Right lobe of liver (tissue), 6 donors: ENCODE results near the gene SPCS2. TPM values are rescaled to one million over a fixed set of nuclear protein-coding genes. Genes with fewer than 3 reads are reported as not detected.

Experiments used
- ATAC-seq, 4 donors: fragments of 200-7000 bp; cut with Tn5 transposase; one replicate each; pipeline ENCODE4 v1.9.1; 2020; ENCODE audit warnings: mild to moderate bottlenecking in 4 of 4, moderate library complexity in 4 of 4
- DNase-seq, 3 donors: peaks; one replicate each; pipeline ENCODE4 v3.0.0-alpha.2; 2020
- H3K27ac ChIP-seq, 3 donors: fragments of 200-600 bp; one replicate each; pipeline ENCODE4 v1.8.0; 2022
- H3K27me3 ChIP-seq, 2 donors: fragments of 200-600 bp; one replicate each; pipeline ENCODE4 v1.8.0; 2022
- H3K36me3 ChIP-seq, 4 donors: fragments of 200-600 bp; sonication (generic) in 1 of 4; one replicate each; pipeline versions ENCODE4 v1.5.1 to v1.8.0; 2017 to 2022; ENCODE audit warnings: control low read depth in 1 of 4
- H3K4me1 ChIP-seq, 4 donors: fragments of 200-600 bp; sonication (generic) in 1 of 4; one replicate each; pipeline versions ENCODE4 v1.5.1 to v1.8.0; 2017 to 2022; ENCODE audit warnings: control low read depth in 1 of 4
- H3K4me3 ChIP-seq, 3 donors: fragments of 200-600 bp; one replicate each; pipeline ENCODE4 v1.8.0; 2022
- H3K9me3 ChIP-seq, 4 donors: fragments of 200-600 bp; sonication (generic) in 1 of 4; one replicate each; pipeline versions ENCODE4 v1.5.1 to v1.8.0; 2017 to 2022; ENCODE audit warnings: control low read depth in 1 of 4
- POLR2A ChIP-seq: fragments of 450-650 bp; IDR thresholded peaks from one replicate; pipeline ENCODE4 v1.6.1; 2017; ENCODE audit warnings: antibody characterized with exemption, mild to moderate bottlenecking
- WGBS: methylation state at CpG from one replicate; pipeline ENCODE4 v1.1.6; 2018; ENCODE audit warnings: low coverage, low lambda C conversion rate; ENCODE audit not compliant: insufficient coverage; ENCODE audit errors: missing lambda C conversion rate; 5-methylcytosine and 5-hydroxymethylcytosine counted together
- intact Hi-C, 2 donors: fragments of 100-400 bp; cut with DNase I; formaldehyde crosslinking; loops; one replicate each; pipeline versions ENCODE4 v1.11.2 to v1.14.1; 2022
- small RNA-seq, 2 experiments: library from RNA; depleted of rRNA; stranded (forward); fragments of <200 nt; gene quantifications; one replicate each; pipeline ENCODE3, GENCODE V24; 2016
- total RNA-seq, 6 experiments: library from RNA; depleted of rRNA in 2 of 6; stranded (reverse); fragments of >200 nt in 2 of 6; fragmentation: NEBNext Ultra II Directional in 3 of 6; extraction: Animal tissue kit (Norgen Biotek cat#: 25700) in 3 of 6; gene quantifications; one replicate each; pipeline versions ENCODE4 v1.1.0 to v1.2.4, GENCODE V29; 2016 to 2023
- TF ChIP-seq, protein P1 (sequence below), 4 donors: fragments of 200-600 bp in 3 of 4; fragments of 450-650 bp in 1 of 4; IDR thresholded peaks; one replicate each; pipeline versions ENCODE4 v1.5.1 to v1.8.0; 2016 to 2022; ENCODE audit warnings: antibody characterized with exemption in 4 of 4, mild to moderate bottlenecking in 2 of 4
- donor health status: DM: no; HTN: yes; CAD: no.
- donor health status: DM: no; HTN: no; CAD: no.
- donor health status: DM: no; HTN: no; CAD: no.
- donor health status: DM: no; HTN: yes; CAD: no.
- donor health status: DM: no; HTN: yes; CAD: no.

SPCS2 gene
- total RNA-seq, 6 experiments from 2014 or later: 50.8 to 258 (median 107) TPM

DNA sequence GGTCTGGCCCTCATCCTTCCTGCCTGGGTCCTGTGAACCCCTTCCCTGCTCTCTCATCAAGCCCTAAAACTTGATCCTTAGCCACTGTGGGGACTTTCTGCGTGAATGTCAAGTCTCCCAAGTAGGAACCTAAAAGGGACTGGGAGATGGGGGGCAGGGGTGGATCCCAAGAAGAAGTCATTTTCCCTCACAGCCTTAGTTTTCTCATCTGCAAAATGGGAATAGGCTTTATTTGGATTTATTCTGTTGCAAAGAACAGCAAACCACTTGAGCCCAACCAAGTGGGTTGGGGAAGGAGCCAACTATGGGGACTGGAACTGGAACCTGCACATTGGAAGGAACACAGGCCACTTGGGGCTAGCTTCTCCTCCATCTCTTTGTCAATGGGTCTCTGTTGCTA is 76.5 kb downstream of the SPCS2 start:
- no peak overlapping the region for H3K4me3 ChIP-seq
- intact Hi-C loops: loop anchor here (10.0 kb wide), 1 partner anchor 219 kb away; the partner anchor contains the start of gene TPBGL (in 2 of the 2)
- ATAC-seq (no peak), DNase-seq (no peak)
- TF ChIP-seq, protein P1, sequence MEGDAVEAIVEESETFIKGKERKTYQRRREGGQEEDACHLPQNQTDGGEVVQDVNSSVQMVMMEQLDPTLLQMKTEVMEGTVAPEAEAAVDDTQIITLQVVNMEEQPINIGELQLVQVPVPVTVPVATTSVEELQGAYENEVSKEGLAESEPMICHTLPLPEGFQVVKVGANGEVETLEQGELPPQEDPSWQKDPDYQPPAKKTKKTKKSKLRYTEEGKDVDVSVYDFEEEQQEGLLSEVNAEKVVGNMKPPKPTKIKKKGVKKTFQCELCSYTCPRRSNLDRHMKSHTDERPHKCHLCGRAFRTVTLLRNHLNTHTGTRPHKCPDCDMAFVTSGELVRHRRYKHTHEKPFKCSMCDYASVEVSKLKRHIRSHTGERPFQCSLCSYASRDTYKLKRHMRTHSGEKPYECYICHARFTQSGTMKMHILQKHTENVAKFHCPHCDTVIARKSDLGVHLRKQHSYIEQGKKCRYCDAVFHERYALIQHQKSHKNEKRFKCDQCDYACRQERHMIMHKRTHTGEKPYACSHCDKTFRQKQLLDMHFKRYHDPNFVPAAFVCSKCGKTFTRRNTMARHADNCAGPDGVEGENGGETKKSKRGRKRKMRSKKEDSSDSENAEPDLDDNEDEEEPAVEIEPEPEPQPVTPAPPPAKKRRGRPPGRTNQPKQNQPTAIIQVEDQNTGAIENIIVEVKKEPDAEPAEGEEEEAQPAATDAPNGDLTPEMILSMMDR (IDR thresholded peaks at IDR 0.05): no peak
- no peak for TF ChIP-seq POLR2A
- WGBS: no CpG with 5 or more reads among the region's 1 CpG
- no peaks in the 10 kb centered on the region for H3K36me3 ChIP-seq
- H3K4me1 ChIP-seq: no peaks in the 10 kb centered on the region
- no peaks in the 10 kb centered on the region for H3K9me3 ChIP-seq
- no peak overlapping the region for H3K27ac ChIP-seq
- no peaks in the 10 kb centered on the region for H3K27me3 ChIP-seq

DNA sequence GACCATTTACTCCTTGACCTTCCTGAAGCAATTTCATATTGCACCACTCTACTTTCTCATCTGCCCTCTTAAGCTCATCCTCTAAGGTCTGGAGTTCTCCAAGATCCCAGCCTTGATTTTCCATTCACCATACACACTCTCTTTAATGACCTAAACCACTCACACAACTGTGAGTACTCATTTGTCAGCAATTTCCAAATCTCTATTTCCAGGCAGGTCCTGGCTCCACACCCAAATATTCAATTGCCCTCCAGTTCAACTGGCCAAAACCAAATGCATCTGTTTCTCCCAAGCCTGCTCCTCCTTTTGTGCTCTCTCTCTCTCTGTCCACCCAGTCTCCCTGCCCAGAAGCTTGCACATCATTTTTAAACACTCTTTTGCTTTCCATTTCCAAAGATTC is 79.3 kb downstream of the SPCS2 start:
- Histone ChIP-seq H3K4me3 (no peak overlapping the region), H3K36me3 (no peaks in the 10 kb centered on the region), H3K27ac (no peak overlapping the region), H3K4me1 (no peaks in the 10 kb centered on the region), H3K9me3 (no peaks in the 10 kb centered on the region), H3K27me3 (no peaks in the 10 kb centered on the region)
- DNase-seq (no peak), ATAC-seq (no peak)
- no peak for TF ChIP-seq POLR2A
- TF ChIP-seq, protein P1 (IDR thresholded peaks at IDR 0.05): no peak
- intact Hi-C loops: loop anchor here (10.0 kb wide), 1 partner anchor 216 kb away; the partner anchor contains the start of gene TPBGL (in 2 of the 2)

Small RNA genes lying within 50 kb of the gene (small RNA-seq; reads per million reads assigned to genes)
- gene RNU6-216P: 0 reads per million in 2 experiments

Other genes with a start within 250 kb of the SPCS2 start
- gene CHRDL2, start 217.8 kb upstream of the SPCS2 start, total RNA-seq: 10 to 100 TPM in 5 of 6 experiments, 1 to 10 TPM in 1; 2.9 to 41.4 (median 23.9) TPM
- gene RNF169, start 200.4 kb upstream of the SPCS2 start, total RNA-seq: 1 to 10 TPM; 4.7 to 7.7 (median 6.8) TPM
- gene XRRA1, start 175 bp upstream of the SPCS2 start, total RNA-seq: 10 to 100 TPM in 1 of 6 experiments, 1 to 10 TPM in 5; 4.7 to 15.7 (median 8.0) TPM
- gene NEU3, start 39.7 kb downstream of the SPCS2 start, total RNA-seq: 1 to 10 TPM; 3.7 to 8.2 (median 6.2) TPM
- not detected for gene OR2AT4, start 147.6 kb downstream of the SPCS2 start, total RNA-seq
- gene SLCO2B1, start 201.8 kb downstream of the SPCS2 start, total RNA-seq: 100 to 1,000 TPM; 145 to 316 (median 199) TPM